ENCODE results near the gene CYFIP1.

Gene CYFIP1

DNA sequence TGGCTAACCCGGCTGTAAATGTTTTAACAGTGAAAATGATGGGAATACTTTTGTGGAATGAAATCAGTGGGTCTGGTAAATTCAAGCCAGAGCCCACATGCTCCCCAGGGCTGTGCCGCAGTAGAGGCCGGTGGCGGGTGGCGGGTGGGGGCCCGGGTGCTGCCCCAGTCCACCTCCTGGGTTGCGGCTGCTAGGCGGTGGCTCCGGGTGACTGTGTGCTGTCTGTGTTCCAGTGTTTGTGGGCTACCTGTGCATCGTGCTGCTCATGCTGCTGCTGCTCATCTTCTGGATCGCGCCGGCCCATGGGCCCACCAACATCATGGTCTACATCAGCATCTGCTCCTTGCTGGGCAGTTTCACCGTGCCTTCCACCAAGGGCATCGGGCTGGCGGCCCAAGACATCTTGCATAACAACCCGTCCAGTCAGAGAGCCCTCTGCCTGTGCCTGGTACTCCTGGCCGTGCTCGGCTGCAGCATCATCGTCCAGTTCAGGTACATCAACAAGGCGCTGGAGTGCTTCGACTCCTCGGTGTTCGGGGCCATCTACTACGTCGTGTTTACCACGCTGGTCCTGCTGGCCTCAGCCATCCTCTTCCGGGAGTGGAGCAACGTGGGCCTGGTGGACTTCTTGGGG lies 156.6 kb downstream of the CYFIP1 start:
- Histone ChIP-seq H3K27ac (replicated peaks; ENCODE audit: low read length) (no peak overlapping the region), H3K4me1 (ENCODE audit: control insufficient read depth in 2 of 2, insufficient read depth in 1 of 2, low read depth in 1 of 2, low read length in 2 of 2) (no peaks in the 10 kb centered on the region), H3K36me3 (replicated peaks in 1 of 2; ENCODE audit: control insufficient read depth in 2 of 2, insufficient read depth in 2 of 2, low read length in 2 of 2) (peaks cover 16 to 72% of the 10 kb centered on the region in 2 donors), H4K91ac (ENCODE audit: low read depth, low read length, poor library complexity) (no peak overlapping the region), H4K8ac (ENCODE audit: low read depth, low read length) (no peak overlapping the region), H2BK15ac (ENCODE audit: low read length) (no peak overlapping the region), H3K23ac (ENCODE audit: low read depth, low read length, poor library complexity) (peak overlapping the region; percentile 65), H3K4ac (ENCODE audit: low read length) (no peak overlapping the region), H3K4me2 (ENCODE audit: insufficient read depth, low read length, poor library complexity, severe bottlenecking) (no peak overlapping the region), H2AFZ (ENCODE audit: low read length) (no peak overlapping the region), H3K79me1 (ENCODE audit: low read depth, low read length) (peaks cover 2% of the 10 kb centered on the region), H3K9me3 (replicated peaks in 1 of 2; ENCODE audit: control insufficient read depth in 2 of 2, insufficient read depth in 1 of 2, low read depth in 1 of 2, low read length in 2 of 2) (no peaks in the 10 kb centered on the region), H2BK120ac (ENCODE audit: low read depth, low read length) (no peak overlapping the region), H3K27me3 (ENCODE audit: control insufficient read depth in 3 of 3, insufficient read depth in 3 of 3, low read depth in 1 of 3, low read length in 3 of 3) (no peaks in the 10 kb centered on the region), H3K14ac (ENCODE audit: low read length) (no peak overlapping the region), H2BK5ac (ENCODE audit: low read length) (peak overlapping the region; percentile 53), H3K18ac (ENCODE audit: low read length) (no peak overlapping the region), H3K4me3 (ENCODE audit: low read length in 2 of 2) (no peak overlapping the region), H2AK5ac (ENCODE audit: low read depth, low read length) (no peak overlapping the region), H3K9ac (ENCODE audit: low read depth, low read length, poor library complexity) (peak overlapping the region; percentile 50), H2BK12ac (ENCODE audit: low read length) (no peak overlapping the region)
- no CpG with 5 or more reads among the region's 29 CpGs for WGBS, 2 donors (ENCODE audit: extremely low coverage in 2 of 2, insufficient read length in 2 of 2, insufficient replicate concordance in 1 of 2)
- no peak for DNase-seq (ENCODE audit: low spot score)

DNA sequence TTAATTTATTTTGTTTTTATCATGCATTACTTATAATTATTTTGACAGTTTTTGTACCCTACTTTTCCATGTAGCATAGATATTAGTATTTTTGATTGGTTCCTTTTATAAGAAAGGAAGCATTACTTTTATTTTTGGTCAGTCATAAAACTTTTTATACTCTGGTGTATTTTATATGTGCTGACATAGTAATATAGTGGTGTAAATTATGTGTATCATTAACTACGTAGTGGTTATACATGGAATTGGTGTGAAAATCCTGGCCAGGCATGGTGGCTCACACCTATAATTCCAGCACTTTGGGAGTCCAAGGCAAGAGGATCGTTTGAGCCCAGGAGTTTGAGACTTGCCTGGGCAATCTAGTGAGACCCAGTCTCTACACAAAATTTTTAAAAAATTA lies 160.5 kb downstream of the CYFIP1 start:
- H3K4me1 ChIP-seq (ENCODE audit: control insufficient read depth in 2 of 2, insufficient read depth in 1 of 2, low read depth in 1 of 2, low read length in 2 of 2) = no peaks in the 10 kb centered on the region
- H3K27ac ChIP-seq (replicated peaks; ENCODE audit: low read length) = no peak overlapping the region
- no peak overlapping the region for H2BK12ac ChIP-seq (ENCODE audit: low read length)
- no peak overlapping the region for H2BK120ac ChIP-seq (ENCODE audit: low read depth, low read length)
- no peak overlapping the region for H3K4me3 ChIP-seq (ENCODE audit: low read length in 2 of 2)
- no peak overlapping the region for H3K14ac ChIP-seq (ENCODE audit: low read length)
- no peak overlapping the region for H3K9ac ChIP-seq (ENCODE audit: low read depth, low read length, poor library complexity)
- H3K4ac ChIP-seq (ENCODE audit: low read length) = no peak overlapping the region
- no peaks in the 10 kb centered on the region for H3K27me3 ChIP-seq (ENCODE audit: control insufficient read depth in 3 of 3, insufficient read depth in 3 of 3, low read depth in 1 of 3, low read length in 3 of 3)
- no CpG with 5 or more reads among the region's 2 CpGs for WGBS, 2 donors (ENCODE audit: extremely low coverage in 2 of 2, insufficient read length in 2 of 2, insufficient replicate concordance in 1 of 2)
- H4K91ac ChIP-seq (ENCODE audit: low read depth, low read length, poor library complexity) = no peak overlapping the region
- no peak overlapping the region for H3K18ac ChIP-seq (ENCODE audit: low read length)
- H3K79me1 ChIP-seq (ENCODE audit: low read depth, low read length) = peaks cover 2% of the 10 kb centered on the region
- H3K9me3 ChIP-seq (replicated peaks in 1 of 2; ENCODE audit: control insufficient read depth in 2 of 2, insufficient read depth in 1 of 2, low read depth in 1 of 2, low read length in 2 of 2) = no peaks in the 10 kb centered on the region
- H4K8ac ChIP-seq (ENCODE audit: low read depth, low read length) = no peak overlapping the region
- H2AFZ ChIP-seq (ENCODE audit: low read length) = no peak overlapping the region
- no peak overlapping the region for H2BK15ac ChIP-seq (ENCODE audit: low read length)
- no peak overlapping the region for H3K4me2 ChIP-seq (ENCODE audit: insufficient read depth, low read length, poor library complexity, severe bottlenecking)
- H2AK5ac ChIP-seq (ENCODE audit: low read depth, low read length) = no peak overlapping the region
- DNase-seq (ENCODE audit: low spot score) = no peak
- peaks cover 13 to 43% of the 10 kb centered on the region in 2 donors for H3K36me3 ChIP-seq (replicated peaks in 1 of 2; ENCODE audit: control insufficient read depth in 2 of 2, insufficient read depth in 2 of 2, low read length in 2 of 2)
- no peak overlapping the region for H2BK5ac ChIP-seq (ENCODE audit: low read length)
- no peak overlapping the region for H3K23ac ChIP-seq (ENCODE audit: low read depth, low read length, poor library complexity)

Data from neuronal stem cell (in vitro differentiated cells).